Endothelial cell of umbilical vein (primary cell): ENCODE results near the gene TRIM2. TPM values are rescaled to one million over a fixed set of nuclear protein-coding genes. Genes with fewer than 3 reads are reported as not detected.

ENCODE experiments used
- BruUV-seq: library from RNA; stranded (reverse); fragments of 400-500 nt; replicated peaks from 2 replicates; lab custom pipeline; 2021; lab: Mats Ljungman, UMichigan
- CTCF ChIA-PET: fragments of 300-600, 350-600 bp; sonication (Branson Sonifier 250); formaldehyde crosslinking; loops from one replicate; lab custom pipeline; 2021; ENCODE audit warnings: antibody characterized with exemption, inconsistent platforms; lab: Charles Lee
- POLR2A ChIA-PET: fragments of 300-600, 350-600 bp; sonication (Branson Sonifier 250); formaldehyde crosslinking; loops from one replicate; lab custom pipeline; 2021; ENCODE audit warnings: antibody characterized with exemption, inconsistent platforms; lab: Charles Lee
- DNase-seq: peaks from one replicate; pipeline ENCODE4 v3.0.0-alpha.2; 2011; ENCODE audit warnings: low read depth, low spot score
- FAIRE-seq: peaks from 2 replicates; lab custom pipeline; 2011; peaks lifted over from hg19 to GRCh38; lab: Jason Lieb, UNC
- H2AFZ ChIP-seq: 2 replicates; pipeline ENCODE4 v1.6.0; 2012; ENCODE audit warnings: low read depth, low read length, control low read depth, inconsistent platforms
- H3K27ac ChIP-seq: 2 replicates; pipeline ENCODE4 v1.5.1; 2011; ENCODE audit warnings: low read depth, mild to moderate bottlenecking, control low read depth, low read length, moderate library complexity; ENCODE audit not compliant: insufficient read depth
- H3K27me3 ChIP-seq, 2 experiments: 2 replicates each; pipeline versions ENCODE4 v1.6.0 to v1.6.1; 2011; ENCODE audit warnings: low read length in 2 of 2, mixed read lengths in 1 of 2; ENCODE audit not compliant: control insufficient read depth in 2 of 2, insufficient read depth in 2 of 2
- H3K36me3 ChIP-seq, 2 experiments: 2 replicates in 1 of 2; 3 replicates in 1 of 2; pipeline ENCODE4 v1.5.1; 2011; ENCODE audit warnings: low read length in 2 of 2, mild to moderate bottlenecking in 1 of 2, moderate library complexity in 1 of 2; ENCODE audit not compliant: control insufficient read depth in 2 of 2, insufficient read depth in 2 of 2; ENCODE audit errors: extremely low read depth in 1 of 2
- H3K4me1 ChIP-seq: 3 replicates; pipeline ENCODE4 v1.5.1; 2011; ENCODE audit warnings: mild to moderate bottlenecking, low read length; ENCODE audit not compliant: control insufficient read depth, insufficient read depth; ENCODE audit errors: extremely low read depth
- H3K4me2 ChIP-seq: 2 replicates; pipeline ENCODE4 v1.6.1; 2011; ENCODE audit warnings: low read length, control low read depth, mixed read lengths; ENCODE audit not compliant: insufficient read depth
- H3K4me3 ChIP-seq, 3 experiments: fragments of 200-600 bp in 1 of 3; sonication (generic), shearing (Covaris generic) in 1 of 3; replicated peaks in 1 of 3; 2 replicates each; pipeline ENCODE4 v1.5.1; 2011 to 2016; ENCODE audit warnings: control low read depth in 3 of 3, low read length in 3 of 3, mild to moderate bottlenecking in 2 of 3, inconsistent platforms in 1 of 3, low read depth in 1 of 3, moderate library complexity in 1 of 3; ENCODE audit not compliant: insufficient read depth in 1 of 3
- H3K79me2 ChIP-seq: 2 replicates; pipeline ENCODE4 v1.6.0; 2012; ENCODE audit warnings: low read length, inconsistent platforms; ENCODE audit not compliant: control insufficient read depth, insufficient read depth
- H3K9ac ChIP-seq: replicated peaks from 2 replicates; pipeline ENCODE3; 2011; ENCODE audit warnings: low read length, control low read depth; ENCODE audit not compliant: insufficient read depth; ENCODE audit errors: extremely low read depth
- H3K9me1 ChIP-seq: replicated peaks from 3 replicates; pipeline ENCODE4 v1.6.0; 2011; ENCODE audit warnings: mild to moderate bottlenecking, low read length; ENCODE audit not compliant: control insufficient read depth, insufficient read depth; ENCODE audit errors: extremely low read depth
- H3K9me3 ChIP-seq: replicated peaks from 2 replicates; pipeline ENCODE4 v1.5.1; 2012; ENCODE audit warnings: low read length, inconsistent platforms; ENCODE audit not compliant: control insufficient read depth, insufficient read depth
- H4K20me1 ChIP-seq: replicated peaks from 2 replicates; pipeline ENCODE3; 2011; ENCODE audit warnings: mild to moderate bottlenecking, low read length; ENCODE audit not compliant: control insufficient read depth, insufficient read depth; ENCODE audit errors: extremely low read depth
- EZH2 ChIP-seq: IDR thresholded peaks from 2 replicates; pipeline ENCODE4 v1.6.1; 2012; ENCODE audit warnings: borderline replicate concordance, low read depth, mild to moderate bottlenecking, moderate library complexity, low read length, inconsistent platforms; ENCODE audit not compliant: severe bottlenecking
- FOS ChIP-seq: IDR thresholded peaks from 2 replicates; pipeline ENCODE4 v1.6.1; 2011; ENCODE audit warnings: mild to moderate bottlenecking, low read length, moderate library complexity, borderline replicate concordance; ENCODE audit not compliant: insufficient read depth
- GATA2 ChIP-seq: IDR thresholded peaks from 2 replicates; pipeline ENCODE4 v1.7.0; 2011; ENCODE audit warnings: low read depth, mild to moderate bottlenecking, moderate library complexity, mixed read lengths, low read length; ENCODE audit not compliant: insufficient read length, insufficient read depth
- JUN ChIP-seq: IDR thresholded peaks from 2 replicates; pipeline ENCODE4 v1.6.1; 2011; ENCODE audit warnings: borderline replicate concordance, low read depth; ENCODE audit not compliant: insufficient read length, insufficient read depth
- MYC ChIP-seq: IDR thresholded peaks from one replicate; pipeline ENCODE4 v1.6.1; 2011; ENCODE audit warnings: mild to moderate bottlenecking, low read depth, low read length
- POLR2A ChIP-seq: IDR thresholded peaks from 2 replicates; pipeline ENCODE4 v1.6.1; 2012; ENCODE audit warnings: low read depth, mild to moderate bottlenecking, control low read depth, low read length
- POLR2AphosphoS5 ChIP-seq: IDR thresholded peaks from 2 replicates; pipeline ENCODE4 v1.6.1; 2012; ENCODE audit warnings: low read depth, mild to moderate bottlenecking, control low read depth, low read length, moderate library complexity; ENCODE audit not compliant: insufficient read depth
- dilution Hi-C: fragments of 300-500 bp; cut with MboI; formaldehyde crosslinking; loops from one replicate; pipeline ENCODE4 v1.15.0; 2019; ENCODE audit warnings: low sequenced_read_pairs; ENCODE audit not compliant: extremely low pct_ligation_motif_present
- intact Hi-C: fragments of 100-400 bp; cut with micrococcal nuclease; formaldehyde crosslinking; loops from one replicate; pipeline ENCODE4 v1.10.0; 2022
- polyA plus RNA-seq, 4 experiments: library from polyadenylated mRNA; depleted of rRNA in 3 of 4; stranded (reverse) in 3 of 4; unstranded in 1 of 4; fragments of >200 nt; gene quantifications; 2 replicates each; pipeline versions ENCODE4 v1.2.1 to v1.2.3, GENCODE V29; 2011 to 2012; ENCODE audit warnings: missing spikeins in 1 of 4
- total RNA-seq: library from RNA; stranded (reverse); gene quantifications from 2 replicates; pipeline ENCODE4 v1.2.3, GENCODE V29; 2021
- TF ChIP-seq, protein P1 (sequence below), 2 donors: IDR thresholded peaks; 1 replicate in 1 of 2; 2 replicates in 1 of 2; pipeline ENCODE4 v1.5.1; 2011; ENCODE audit warnings: low read length in 2 of 2, mild to moderate bottlenecking in 2 of 2, moderate library complexity in 2 of 2, control low read depth in 1 of 2, inconsistent platforms in 1 of 2, low read depth in 1 of 2; ENCODE audit not compliant: insufficient read depth in 1 of 2; ENCODE audit errors: extremely low read depth in 1 of 2
- TF ChIP-seq, protein P2 (sequence below): IDR thresholded peaks from 2 replicates; pipeline ENCODE4 v1.6.1; 2011; ENCODE audit not compliant: insufficient read depth, insufficient read length

Gene TRIM2
- total and polyA plus RNA-seq, 2 donors (not counting 3 experiments of a cell fraction or from before 2014, with no cell fraction given) = 6.8 to 19.7 TPM

DNA sequence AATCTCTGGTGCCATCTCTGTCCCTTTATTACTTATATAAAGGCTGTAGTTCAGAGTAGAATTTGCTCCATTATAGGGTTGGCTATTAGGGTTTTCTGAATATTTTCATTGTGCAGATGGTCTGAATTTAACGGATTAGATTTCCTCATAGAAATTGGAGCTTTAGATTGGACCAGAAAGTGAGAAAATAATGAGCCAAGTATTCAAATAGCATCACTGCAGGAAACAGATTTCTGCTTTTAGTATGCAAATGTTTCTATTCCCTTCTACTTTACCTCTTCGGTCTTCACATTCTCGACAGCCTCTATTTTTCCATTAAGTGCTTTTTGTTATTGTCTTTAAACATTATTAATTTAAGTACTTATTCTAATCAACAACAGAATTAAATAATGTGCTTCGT, 55.4 kb downstream of the TRIM2 start:
- H3K27ac ChIP-seq = no peak overlapping the region
- no TSS peak for BruUV-seq
- FAIRE-seq (no peak), DNase-seq (no peak)
- no peaks in the 10 kb centered on the region for H3K9me1 ChIP-seq
- H3K4me3 ChIP-seq = no peak overlapping the region
- H2AFZ ChIP-seq = no peak overlapping the region
- intact Hi-C loops = no loop called here
- POLR2A ChIA-PET = no interaction called here
- dilution Hi-C loops = no loop called here
- TF ChIP-seq EZH2 = peak; percentile 30
- no peak for TF ChIP-seq POLR2AphosphoS5
- no peaks in the 10 kb centered on the region for H4K20me1 ChIP-seq
- no peak overlapping the region for H3K9ac ChIP-seq
- no peaks in the 10 kb centered on the region for H3K9me3 ChIP-seq
- no peak overlapping the region for H3K4me2 ChIP-seq
- CTCF ChIA-PET = interaction anchor here (1.2 to 1.3 kb wide), 2 partner anchors 7 to 18 kb away, joined by 3 to 4 read pairs; no protein-coding TSS in a partner anchor
- H3K27me3 ChIP-seq = no peaks in the 10 kb centered on the region
- peaks cover 3% of the 10 kb centered on the region for H3K4me1 ChIP-seq
- no peaks in the 10 kb centered on the region for H3K79me2 ChIP-seq
- no peaks in the 10 kb centered on the region for H3K36me3 ChIP-seq

DNA sequence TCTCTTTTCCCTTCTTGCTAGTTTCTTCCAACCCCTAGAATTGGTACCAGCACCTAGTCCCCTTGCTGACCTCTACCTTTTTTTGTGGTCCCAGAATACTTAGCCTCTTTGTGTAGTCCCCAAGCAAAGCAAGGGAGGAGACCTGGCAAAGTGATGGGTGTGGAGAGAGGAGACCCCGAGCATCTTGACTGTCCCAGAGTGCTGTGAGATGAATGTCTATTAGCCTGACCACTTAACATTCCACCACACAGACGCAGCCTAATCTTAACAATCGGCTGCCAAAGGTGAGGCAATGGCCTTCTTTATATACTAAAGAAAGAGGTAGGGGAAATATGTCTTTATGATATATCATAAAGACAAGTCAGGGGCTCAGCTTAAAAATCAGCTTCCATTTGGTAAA, 55.9 kb downstream of the TRIM2 start:
- BruUV-seq = no TSS peak
- FAIRE-seq (no peak), DNase-seq (no peak)

More for the DNA sequence above, 55.9 kb downstream of the TRIM2 start:
- no peak overlapping the region for H3K4me2 ChIP-seq
- H3K36me3 ChIP-seq = no peaks in the 10 kb centered on the region
- CTCF ChIA-PET = interaction anchor here (1.3 kb wide), 1 partner anchor 17 kb away, joined by 3 read pairs; no protein-coding TSS in a partner anchor
- H3K27me3 ChIP-seq = no peaks in the 10 kb centered on the region
- no peaks in the 10 kb centered on the region for H3K9me1 ChIP-seq
- no peaks in the 10 kb centered on the region for H3K79me2 ChIP-seq
- H2AFZ ChIP-seq = no peak overlapping the region
- dilution Hi-C loops = no loop called here
- H3K4me1 ChIP-seq = peaks cover 3% of the 10 kb centered on the region
- H3K27ac ChIP-seq = no peak overlapping the region
- no peak overlapping the region for H3K9ac ChIP-seq
- H3K4me3 ChIP-seq = no peak overlapping the region
- POLR2A ChIA-PET = no interaction called here
- no peaks in the 10 kb centered on the region for H4K20me1 ChIP-seq
- TF ChIP-seq GATA2 (no peak), POLR2AphosphoS5 (no peak), MYC (no peak), FOS (no peak), POLR2A (no peak), JUN (no peak)
- TF ChIP-seq, protein P1, sequence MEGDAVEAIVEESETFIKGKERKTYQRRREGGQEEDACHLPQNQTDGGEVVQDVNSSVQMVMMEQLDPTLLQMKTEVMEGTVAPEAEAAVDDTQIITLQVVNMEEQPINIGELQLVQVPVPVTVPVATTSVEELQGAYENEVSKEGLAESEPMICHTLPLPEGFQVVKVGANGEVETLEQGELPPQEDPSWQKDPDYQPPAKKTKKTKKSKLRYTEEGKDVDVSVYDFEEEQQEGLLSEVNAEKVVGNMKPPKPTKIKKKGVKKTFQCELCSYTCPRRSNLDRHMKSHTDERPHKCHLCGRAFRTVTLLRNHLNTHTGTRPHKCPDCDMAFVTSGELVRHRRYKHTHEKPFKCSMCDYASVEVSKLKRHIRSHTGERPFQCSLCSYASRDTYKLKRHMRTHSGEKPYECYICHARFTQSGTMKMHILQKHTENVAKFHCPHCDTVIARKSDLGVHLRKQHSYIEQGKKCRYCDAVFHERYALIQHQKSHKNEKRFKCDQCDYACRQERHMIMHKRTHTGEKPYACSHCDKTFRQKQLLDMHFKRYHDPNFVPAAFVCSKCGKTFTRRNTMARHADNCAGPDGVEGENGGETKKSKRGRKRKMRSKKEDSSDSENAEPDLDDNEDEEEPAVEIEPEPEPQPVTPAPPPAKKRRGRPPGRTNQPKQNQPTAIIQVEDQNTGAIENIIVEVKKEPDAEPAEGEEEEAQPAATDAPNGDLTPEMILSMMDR (IDR thresholded peaks at IDR 0.05; ENCODE audit: extremely low read depth in 1 of 2, insufficient read depth in 1 of 2, low read depth in 1 of 2, low read length in 2 of 2) = no peak
- TF ChIP-seq, protein P2, sequence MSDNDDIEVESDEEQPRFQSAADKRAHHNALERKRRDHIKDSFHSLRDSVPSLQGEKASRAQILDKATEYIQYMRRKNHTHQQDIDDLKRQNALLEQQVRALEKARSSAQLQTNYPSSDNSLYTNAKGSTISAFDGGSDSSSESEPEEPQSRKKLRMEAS = no peak
- H3K9me3 ChIP-seq = no peaks in the 10 kb centered on the region
- intact Hi-C loops = no loop called here
